Neural cell (in vitro differentiated cells): ENCODE measurements around the gene SORCS1. TPM values are rescaled to one million over a fixed set of nuclear protein-coding genes. Genes with fewer than 3 reads are reported as not detected.

Source experiments
- H2AFZ ChIP-seq: fragments of 200-600, 300-800 bp; sonication (generic), shearing (Covaris generic); 2 replicates; pipeline ENCODE4 v1.6.0; 2014; ENCODE audit warnings: low read depth, mild to moderate bottlenecking, antibody characterized with exemption, low read length, moderate library complexity
- H3F3A ChIP-seq: fragments of 200-600 bp; shearing (Covaris generic); 2 replicates; pipeline ENCODE4 v1.6.1; 2016; ENCODE audit warnings: mild to moderate bottlenecking, moderate library complexity, mixed read lengths, antibody characterized with exemption, low read length; ENCODE audit not compliant: insufficient read depth, poor library complexity, severe bottlenecking
- H3K27ac ChIP-seq: fragments of 200-600, 300-800 bp; sonication (generic), shearing (Covaris generic); 2 replicates; pipeline ENCODE4 v1.5.1; 2014; ENCODE audit warnings: mild to moderate bottlenecking, low read length, moderate library complexity
- H3K27me3 ChIP-seq: fragments of 300-800, 200-600 bp; sonication (generic), shearing (Covaris generic); 2 replicates; pipeline ENCODE4 v1.6.0; 2014; ENCODE audit warnings: mild to moderate bottlenecking, low read depth, low read length, moderate library complexity; ENCODE audit not compliant: insufficient read depth
- H3K36me3 ChIP-seq: fragments of 300-800, 200-600 bp; sonication (generic), shearing (Covaris generic); 2 replicates; pipeline ENCODE4 v1.5.1; 2014; ENCODE audit warnings: mild to moderate bottlenecking, antibody characterized with exemption, low read length, moderate library complexity; ENCODE audit not compliant: insufficient read depth
- H3K4me2 ChIP-seq: fragments of 300-800, 200-600 bp; sonication (generic), shearing (Covaris generic); 2 replicates; pipeline ENCODE4 v1.6.0; 2014; ENCODE audit warnings: mild to moderate bottlenecking, low read length
- H3K4me3 ChIP-seq: fragments of 300-800, 200-600 bp; sonication (generic), shearing (Covaris generic); 2 replicates; pipeline ENCODE4 v1.5.1; 2014; ENCODE audit warnings: mild to moderate bottlenecking, low read length, moderate library complexity
- H3K79me2 ChIP-seq: fragments of 200-600 bp; shearing (Covaris generic); replicated peaks from 2 replicates; pipeline ENCODE4 v1.6.0; 2014; ENCODE audit warnings: mild to moderate bottlenecking, low read length, moderate library complexity; ENCODE audit not compliant: insufficient read depth
- H3K9ac ChIP-seq: fragments of 300-800, 200-600 bp; sonication (generic), shearing (Covaris generic); 2 replicates; pipeline ENCODE4 v1.6.1; 2016; ENCODE audit warnings: mild to moderate bottlenecking, low read length, mixed read lengths
- H3K9me2 ChIP-seq: fragments of 200-600 bp; shearing (Covaris generic); 2 replicates; pipeline ENCODE4 v1.6.1; 2016; ENCODE audit warnings: mild to moderate bottlenecking, low read length, mixed read lengths; ENCODE audit not compliant: insufficient read depth
- H3K9me3 ChIP-seq: fragments of 200-600, 300-800 bp; sonication (generic), shearing (Covaris generic); 2 replicates; pipeline ENCODE4 v1.6.1; 2016; ENCODE audit warnings: mild to moderate bottlenecking, mixed run types, low read length, moderate library complexity, mixed read lengths
- H4K20me1 ChIP-seq: fragments of 200-600 bp; shearing (Covaris generic); 2 replicates; pipeline ENCODE4 v1.6.1; 2016; ENCODE audit warnings: mild to moderate bottlenecking, mixed run types; ENCODE audit not compliant: insufficient read depth
- EP300 ChIP-seq: fragments of 450-650 bp; conservative IDR thresholded peaks from 2 replicates; pipeline ENCODE4 v1.6.1; 2014; ENCODE audit warnings: antibody characterized with exemption, mild to moderate bottlenecking, moderate library complexity; ENCODE audit not compliant: poor library complexity, severe bottlenecking
- EZH2 ChIP-seq: fragments of 200-600, 300-800 bp; shearing (Covaris generic), sonication (generic); IDR thresholded peaks from 2 replicates; pipeline ENCODE4 v1.6.1; 2014; ENCODE audit warnings: antibody characterized with exemption, low read length, borderline replicate concordance, mild to moderate bottlenecking; ENCODE audit not compliant: insufficient read depth, poor library complexity, severe bottlenecking
- MXI1 ChIP-seq: fragments of 450-650 bp; conservative IDR thresholded peaks from 2 replicates; pipeline ENCODE4 v1.6.1; 2014; ENCODE audit warnings: antibody characterized with exemption, mild to moderate bottlenecking; ENCODE audit not compliant: poor library complexity, severe bottlenecking
- POLR2AphosphoS5 ChIP-seq: IDR thresholded peaks from 2 replicates; pipeline ENCODE4 v1.6.1; 2012
- RAD21 ChIP-seq: fragments of 450-650 bp; conservative IDR thresholded peaks from 2 replicates; pipeline ENCODE4 v1.6.1; 2014; ENCODE audit warnings: antibody characterized with exemption, mild to moderate bottlenecking, moderate library complexity
- SMC3 ChIP-seq: fragments of 450-650 bp; conservative IDR thresholded peaks from 2 replicates; pipeline ENCODE4 v1.6.1; 2014; ENCODE audit warnings: antibody characterized with exemption, mild to moderate bottlenecking, moderate library complexity; ENCODE audit not compliant: poor library complexity
- TAF1 ChIP-seq: IDR thresholded peaks from 2 replicates; pipeline ENCODE4 v1.6.1; 2012; ENCODE audit warnings: low read depth
- polyA plus RNA-seq: library from polyadenylated mRNA; depleted of rRNA; stranded (reverse); fragments of >200 nt; gene quantifications from 2 replicates; pipeline ENCODE4 v1.2.3, GENCODE V29; 2014
- TF ChIP-seq, protein P1 (sequence below): fragments of 450-650 bp; IDR thresholded peaks from 2 replicates; pipeline ENCODE4 v1.5.1; 2014; ENCODE audit warnings: antibody characterized with exemption, mild to moderate bottlenecking, moderate library complexity; ENCODE audit not compliant: poor library complexity, severe bottlenecking
- TF ChIP-seq, protein P2 (sequence below): IDR thresholded peaks from 2 replicates; pipeline ENCODE4 v1.6.1; 2012; ENCODE audit warnings: borderline replicate concordance

Gene SORCS1
- polyA plus RNA-seq, 1 donor from 2014 or later: 27.0 TPM

DNA sequence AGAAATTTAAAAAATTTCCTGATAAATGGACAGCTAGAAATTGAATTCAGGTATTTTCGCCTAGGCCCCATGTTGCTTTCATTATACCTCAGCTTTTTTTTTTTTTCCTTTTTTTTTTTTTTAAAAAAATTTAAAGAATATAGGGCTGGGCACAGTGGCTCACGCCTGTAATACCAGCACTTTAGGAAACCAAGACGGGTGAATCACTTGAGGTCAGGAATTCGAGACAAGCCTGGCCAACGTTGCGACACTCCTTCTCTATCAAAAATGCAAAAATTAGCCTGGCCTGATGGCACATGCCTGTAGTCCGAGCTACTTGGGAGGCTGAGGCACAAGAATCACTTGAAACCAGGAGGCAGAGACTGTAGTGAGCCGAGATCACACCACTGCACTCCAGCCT lies 334.0 kb downstream of the SORCS1 start:
- no peak overlapping the region for H3K27ac ChIP-seq
- TF ChIP-seq RAD21 (no peak), EP300 (no peak), EZH2 (no peak)
- TF ChIP-seq, protein P1, sequence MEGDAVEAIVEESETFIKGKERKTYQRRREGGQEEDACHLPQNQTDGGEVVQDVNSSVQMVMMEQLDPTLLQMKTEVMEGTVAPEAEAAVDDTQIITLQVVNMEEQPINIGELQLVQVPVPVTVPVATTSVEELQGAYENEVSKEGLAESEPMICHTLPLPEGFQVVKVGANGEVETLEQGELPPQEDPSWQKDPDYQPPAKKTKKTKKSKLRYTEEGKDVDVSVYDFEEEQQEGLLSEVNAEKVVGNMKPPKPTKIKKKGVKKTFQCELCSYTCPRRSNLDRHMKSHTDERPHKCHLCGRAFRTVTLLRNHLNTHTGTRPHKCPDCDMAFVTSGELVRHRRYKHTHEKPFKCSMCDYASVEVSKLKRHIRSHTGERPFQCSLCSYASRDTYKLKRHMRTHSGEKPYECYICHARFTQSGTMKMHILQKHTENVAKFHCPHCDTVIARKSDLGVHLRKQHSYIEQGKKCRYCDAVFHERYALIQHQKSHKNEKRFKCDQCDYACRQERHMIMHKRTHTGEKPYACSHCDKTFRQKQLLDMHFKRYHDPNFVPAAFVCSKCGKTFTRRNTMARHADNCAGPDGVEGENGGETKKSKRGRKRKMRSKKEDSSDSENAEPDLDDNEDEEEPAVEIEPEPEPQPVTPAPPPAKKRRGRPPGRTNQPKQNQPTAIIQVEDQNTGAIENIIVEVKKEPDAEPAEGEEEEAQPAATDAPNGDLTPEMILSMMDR: no peak
- no peaks in the 10 kb centered on the region for H3K9me3 ChIP-seq

DNA sequence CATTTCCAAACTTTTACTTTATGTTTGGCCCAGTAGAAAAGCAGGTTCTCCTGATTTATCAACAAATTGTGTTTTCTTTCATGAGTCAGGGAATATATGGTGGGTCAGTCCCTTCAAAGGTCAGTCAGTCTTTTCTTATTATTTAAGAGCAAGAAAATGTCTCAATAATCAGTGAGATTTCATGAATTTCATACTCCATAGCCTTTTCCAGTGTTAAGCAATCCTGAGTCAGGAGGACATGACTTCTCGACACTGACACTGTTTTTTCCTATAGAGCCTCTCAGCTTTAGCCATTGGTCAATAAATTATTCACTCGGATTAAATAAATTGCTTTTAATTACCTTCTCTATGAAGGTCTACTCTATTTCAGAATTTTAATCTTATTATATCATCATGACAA lies 334.5 kb downstream of the SORCS1 start:
- no peak overlapping the region for H3K4me3 ChIP-seq
- no peaks in the 10 kb centered on the region for H3K9me3 ChIP-seq
- H3K79me2 ChIP-seq: no peaks in the 10 kb centered on the region
- no peak overlapping the region for H3K27ac ChIP-seq
- no peaks in the 10 kb centered on the region for H3K27me3 ChIP-seq
- H3K9ac ChIP-seq: no peak overlapping the region
- no peak for TF ChIP-seq POLR2AphosphoS5
- TF ChIP-seq, protein P2, sequence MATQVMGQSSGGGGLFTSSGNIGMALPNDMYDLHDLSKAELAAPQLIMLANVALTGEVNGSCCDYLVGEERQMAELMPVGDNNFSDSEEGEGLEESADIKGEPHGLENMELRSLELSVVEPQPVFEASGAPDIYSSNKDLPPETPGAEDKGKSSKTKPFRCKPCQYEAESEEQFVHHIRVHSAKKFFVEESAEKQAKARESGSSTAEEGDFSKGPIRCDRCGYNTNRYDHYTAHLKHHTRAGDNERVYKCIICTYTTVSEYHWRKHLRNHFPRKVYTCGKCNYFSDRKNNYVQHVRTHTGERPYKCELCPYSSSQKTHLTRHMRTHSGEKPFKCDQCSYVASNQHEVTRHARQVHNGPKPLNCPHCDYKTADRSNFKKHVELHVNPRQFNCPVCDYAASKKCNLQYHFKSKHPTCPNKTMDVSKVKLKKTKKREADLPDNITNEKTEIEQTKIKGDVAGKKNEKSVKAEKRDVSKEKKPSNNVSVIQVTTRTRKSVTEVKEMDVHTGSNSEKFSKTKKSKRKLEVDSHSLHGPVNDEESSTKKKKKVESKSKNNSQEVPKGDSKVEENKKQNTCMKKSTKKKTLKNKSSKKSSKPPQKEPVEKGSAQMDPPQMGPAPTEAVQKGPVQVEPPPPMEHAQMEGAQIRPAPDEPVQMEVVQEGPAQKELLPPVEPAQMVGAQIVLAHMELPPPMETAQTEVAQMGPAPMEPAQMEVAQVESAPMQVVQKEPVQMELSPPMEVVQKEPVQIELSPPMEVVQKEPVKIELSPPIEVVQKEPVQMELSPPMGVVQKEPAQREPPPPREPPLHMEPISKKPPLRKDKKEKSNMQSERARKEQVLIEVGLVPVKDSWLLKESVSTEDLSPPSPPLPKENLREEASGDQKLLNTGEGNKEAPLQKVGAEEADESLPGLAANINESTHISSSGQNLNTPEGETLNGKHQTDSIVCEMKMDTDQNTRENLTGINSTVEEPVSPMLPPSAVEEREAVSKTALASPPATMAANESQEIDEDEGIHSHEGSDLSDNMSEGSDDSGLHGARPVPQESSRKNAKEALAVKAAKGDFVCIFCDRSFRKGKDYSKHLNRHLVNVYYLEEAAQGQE: no peak
- TF ChIP-seq MXI1: no peak
- TF ChIP-seq SMC3: no peak
- TF ChIP-seq, protein P1: no peak
- TF ChIP-seq EZH2: no peak
- no peak for TF ChIP-seq EP300
- no peak for TF ChIP-seq RAD21
- TF ChIP-seq TAF1: no peak
- no peaks in the 10 kb centered on the region for H3K36me3 ChIP-seq
- H3K9me2 ChIP-seq: no peaks in the 10 kb centered on the region
- no peaks in the 10 kb centered on the region for H4K20me1 ChIP-seq
- H2AFZ ChIP-seq: no peak overlapping the region
- no peaks in the 10 kb centered on the region for H3F3A ChIP-seq
- H3K4me2 ChIP-seq: no peak overlapping the region

More for the DNA sequence above, 334.0 kb downstream of the SORCS1 start:
- H3K4me3 ChIP-seq: no peak overlapping the region
- H4K20me1 ChIP-seq: no peaks in the 10 kb centered on the region
- H3K9ac ChIP-seq: no peak overlapping the region
- no peaks in the 10 kb centered on the region for H3K27me3 ChIP-seq
- no peaks in the 10 kb centered on the region for H3F3A ChIP-seq
- H2AFZ ChIP-seq: no peak overlapping the region
- H3K36me3 ChIP-seq: no peaks in the 10 kb centered on the region
- no peak overlapping the region for H3K4me2 ChIP-seq
- H3K9me2 ChIP-seq: no peaks in the 10 kb centered on the region
- H3K79me2 ChIP-seq: no peaks in the 10 kb centered on the region
